B cell (primary cell): ENCODE data around the gene TIMP2. TPM values are rescaled to one million over a fixed set of nuclear protein-coding genes. Genes with fewer than 3 reads are reported as not detected.

ENCODE experiments used
- ATAC-seq: fragments of 200-7000 bp; cut with Tn5 transposase; one replicate; pipeline ENCODE4 v1.10.0; 2021; ENCODE audit warnings: low read depth, mild to moderate bottlenecking, moderate number of reproducible peaks, moderate library complexity
- CTCF ChIA-PET: fragments of 350-600 bp; sonication (Branson Sonifier 250); formaldehyde crosslinking; loops from one replicate; lab custom pipeline; 2021; ENCODE audit warnings: antibody characterized with exemption, inconsistent platforms; lab: Charles Lee
- POLR2A ChIA-PET: fragments of 350-600 bp; sonication (Branson Sonifier 250); formaldehyde crosslinking; loops from one replicate; lab custom pipeline; 2021; ENCODE audit warnings: antibody characterized with exemption; lab: Charles Lee
- DNase-seq: peaks from one replicate; pipeline ENCODE4 v3.0.0; 2013
- H2AFZ ChIP-seq: 2 replicates; pipeline ENCODE4 v1.6.1; 2012; ENCODE audit warnings: mild to moderate bottlenecking, low read depth, low read length; ENCODE audit not compliant: insufficient read depth, poor library complexity, severe bottlenecking
- H3K27ac ChIP-seq, 2 donors: 1 replicate in 1 of 2; 2 replicates in 1 of 2; pipeline ENCODE4 v1.5.1; 2012 to 2013; ENCODE audit warnings: low read length in 2 of 2, mild to moderate bottlenecking in 2 of 2, moderate library complexity in 1 of 2
- H3K27me3 ChIP-seq, 4 experiments: fragments of 200-600 bp in 1 of 4; sonication (generic) in 1 of 4; replicated peaks in 1 of 4; 1 replicate in 2 of 4; 2 replicates in 2 of 4; pipeline versions ENCODE4 v1.6.1 to v1.7.0; 2013 to 2016; ENCODE audit warnings: low read length in 3 of 4, mild to moderate bottlenecking in 2 of 4, mixed read lengths in 1 of 4, moderate library complexity in 1 of 4; ENCODE audit not compliant: insufficient read depth in 4 of 4, control insufficient read depth in 3 of 4; ENCODE audit errors: control extremely low read depth in 1 of 4
- H3K36me3 ChIP-seq, 2 experiments: replicated peaks in 1 of 2; 1 replicate in 1 of 2; 2 replicates in 1 of 2; pipeline versions ENCODE4 v1.6.1 to v1.7.1; 2013; ENCODE audit warnings: low read length in 1 of 2; ENCODE audit not compliant: insufficient read depth in 2 of 2, control insufficient read depth in 1 of 2; ENCODE audit errors: control extremely low read depth in 1 of 2, extremely low read depth in 1 of 2
- H3K4me1 ChIP-seq, 2 donors: fragments of 200-600 bp in 1 of 2; sonication (generic) in 1 of 2; 1 replicate in 1 of 2; 2 replicates in 1 of 2; pipeline versions ENCODE4 v1.5.1 to v1.6.1; 2013 to 2017; ENCODE audit warnings: low read length in 2 of 2; ENCODE audit not compliant: control insufficient read depth in 2 of 2, insufficient read depth in 2 of 2
- H3K4me2 ChIP-seq: replicated peaks from 2 replicates; pipeline ENCODE3; 2012; ENCODE audit warnings: mild to moderate bottlenecking, low read depth, low read length; ENCODE audit not compliant: poor library complexity, severe bottlenecking
- H3K4me3 ChIP-seq, 5 experiments: fragments of 200-600 bp in 1 of 5; sonication (generic) in 1 of 5; 1 replicate in 3 of 5; 2 replicates in 2 of 5; pipeline versions ENCODE4 v1.5.1 to v1.7.0; 2011 to 2016; ENCODE audit warnings: low read length in 4 of 5, mild to moderate bottlenecking in 4 of 5, low read depth in 2 of 5, control low read depth in 1 of 5, moderate library complexity in 1 of 5; ENCODE audit not compliant: insufficient read depth in 1 of 5; ENCODE audit errors: control extremely low read depth in 1 of 5, extremely low read depth in 1 of 5
- H3K79me2 ChIP-seq: fragments of 200-600 bp; sonication (generic); one replicate; pipeline ENCODE4 v1.6.0; 2016; ENCODE audit warnings: low read length; ENCODE audit not compliant: control insufficient read depth, insufficient read depth
- H3K9ac ChIP-seq: fragments of 200-600 bp; sonication (generic); 2 replicates; pipeline ENCODE4 v1.6.1; 2017; ENCODE audit warnings: mild to moderate bottlenecking, low read length, moderate library complexity
- H3K9me3 ChIP-seq, 3 donors: one replicate each; pipeline versions ENCODE4 v1.6.1 to v1.7.1; 2013; ENCODE audit warnings: low read length in 2 of 3; ENCODE audit not compliant: control insufficient read depth in 2 of 3, insufficient read depth in 1 of 3; ENCODE audit errors: control extremely low read depth in 1 of 3
- H4K20me1 ChIP-seq: 2 replicates; pipeline ENCODE4 v1.6.0; 2012; ENCODE audit warnings: mild to moderate bottlenecking, low read length; ENCODE audit not compliant: insufficient read depth, control insufficient read depth, poor library complexity, severe bottlenecking
- H3K27ac Mint-ChIP-seq: one replicate; pipeline ENCODE4 v1.8.0; 2021; ENCODE audit warnings: mixed read lengths
- H3K27me3 Mint-ChIP-seq: one replicate; pipeline ENCODE4 v1.8.0; 2021; ENCODE audit warnings: mixed read lengths
- H3K4me1 Mint-ChIP-seq: one replicate; pipeline ENCODE4 v1.8.0; 2021; ENCODE audit warnings: mixed read lengths
- H3K4me3 Mint-ChIP-seq: one replicate; pipeline ENCODE4 v1.8.0; 2021; ENCODE audit warnings: mixed read lengths
- H3K9me3 Mint-ChIP-seq: one replicate; pipeline ENCODE4 v1.8.0; 2022; ENCODE audit warnings: mixed read lengths; ENCODE audit not compliant: insufficient read depth
- CTCF ChIP-seq: fragments of 200-600 bp; IDR thresholded peaks from one replicate; pipeline ENCODE4 v1.8.0; 2022; ENCODE audit warnings: antibody characterized with exemption, mild to moderate bottlenecking
- EZH2 ChIP-seq: IDR thresholded peaks from 2 replicates; pipeline ENCODE4 v1.6.1; 2012; ENCODE audit warnings: borderline replicate concordance, low read depth, mild to moderate bottlenecking, moderate library complexity, low read length; ENCODE audit not compliant: insufficient read depth, poor library complexity, severe bottlenecking
- WGBS: methylation state at CpG from one replicate; pipeline ENCODE4 v1.1.5; 2013; ENCODE audit warnings: missing lambda C conversion rate; ENCODE audit not compliant: insufficient coverage; 5-methylcytosine and 5-hydroxymethylcytosine counted together
- intact Hi-C: fragments of 100-400 bp; cut with micrococcal nuclease; formaldehyde crosslinking; loops from one replicate; pipeline ENCODE4 v1.10.0; 2022
- polyA plus RNA-seq: library from polyadenylated mRNA; depleted of rRNA; stranded (reverse); fragments of >200 nt; gene quantifications from 2 replicates; pipeline ENCODE4 v1.2.3, GENCODE V29; 2012
- total RNA-seq, 2 donors: library from RNA; stranded (reverse); fragments of 120-200 nt in 1 of 2; gene quantifications; 1 replicate in 1 of 2; 2 replicates in 1 of 2; pipeline versions ENCODE4 v1.2.3 to v1.2.4, GENCODE V29; 2013 to 2022

The TIMP2 gene
- total and polyA plus RNA-seq, 2 donors (not counting 1 experiment from before 2014, with no cell fraction given): 4.8 to 10.0 TPM

- peaks cover 26% of the 10 kb centered on the region for H3K4me1 Mint-ChIP-seq
- H4K20me1 ChIP-seq: no peaks in the 10 kb centered on the region
- ChIA-PET POLR2A (no interaction called here), CTCF (interaction anchor here (1.4 to 7.1 kb wide), 3 partner anchors 9 to 102 kb away, joined by 3 to 119 read pairs (median 19); no protein-coding TSS in a partner anchor)
- ATAC-seq (no peak), DNase-seq (no peak)
- TF ChIP-seq CTCF (no peak), EZH2 (no peak)
- no peak overlapping the region for H3K27ac Mint-ChIP-seq
- peaks cover 3% of the 10 kb centered on the region for H3K27me3 Mint-ChIP-seq
- peaks cover 0 to 8% (median 0%) of the 10 kb centered on the region in 3 donors for H3K9me3 ChIP-seq
- no peak overlapping the region for H3K4me3 ChIP-seq
- H3K27ac ChIP-seq: no peak overlapping the region
- no peaks in the 10 kb centered on the region for H3K36me3 ChIP-seq
- 94% methylated on average over 21 of the region's 23 CpGs for WGBS
- no peak overlapping the region for H2AFZ ChIP-seq
- H3K4me1 ChIP-seq: peaks cover 12 to 23% of the 10 kb centered on the region in 2 donors
- H3K9me3 Mint-ChIP-seq: no peaks in the 10 kb centered on the region
- H3K79me2 ChIP-seq: no peaks in the 10 kb centered on the region
- H3K9ac ChIP-seq: no peak overlapping the region
- intact Hi-C loops: no loop called here
- no peaks in the 10 kb centered on the region for H3K27me3 ChIP-seq
- no peak overlapping the region for H3K4me2 ChIP-seq
- H3K4me3 Mint-ChIP-seq: no peak overlapping the region
These were observed 41.9 kb upstream of the TIMP2 start for GRCh38 chr17:78966910-78967600.

GRCh38 chr17:78966123-78966813 is 41.1 kb upstream of the TIMP2 start:
- 96% methylated on average over 17 of the region's 26 CpGs for WGBS

More at GRCh38 chr17:78966123-78966813, 41.1 kb upstream of the TIMP2 start:
- ATAC-seq (no peak), DNase-seq (no peak)
- intact Hi-C loops: no loop called here
- H3K4me1 ChIP-seq: peaks cover 10 to 20% of the 10 kb centered on the region in 2 donors
- Mint-ChIP-seq H3K27ac (no peak overlapping the region), H3K4me3 (no peak overlapping the region), H3K9me3 (no peaks in the 10 kb centered on the region), H3K4me1 (peaks cover 24% of the 10 kb centered on the region), H3K27me3 (peaks cover 3% of the 10 kb centered on the region)
- H2AFZ ChIP-seq: no peak overlapping the region
- ChIA-PET CTCF (interaction anchor here (1.0 to 3.8 kb wide), 2 partner anchors 13 to 101 kb away, joined by 3 to 19 read pairs; no protein-coding TSS in a partner anchor), POLR2A (no interaction called here)
- peaks cover 0 to 8% (median 0%) of the 10 kb centered on the region in 3 donors for H3K9me3 ChIP-seq
- TF ChIP-seq EZH2: no peak
- TF ChIP-seq CTCF: no peak
- H3K27me3 ChIP-seq: no peaks in the 10 kb centered on the region
- H3K36me3 ChIP-seq: no peaks in the 10 kb centered on the region
- H4K20me1 ChIP-seq: no peaks in the 10 kb centered on the region
- H3K4me2 ChIP-seq: no peak overlapping the region
- H3K79me2 ChIP-seq: no peaks in the 10 kb centered on the region
- H3K27ac ChIP-seq: no peak overlapping the region
- no peak overlapping the region for H3K9ac ChIP-seq
- no peak overlapping the region for H3K4me3 ChIP-seq
